Measurements from ENCODE around the gene TENT5A. TPM values are rescaled to one million over a fixed set of nuclear protein-coding genes. Genes with fewer than 3 reads are reported as not detected.
A peak's percentile ranks its signal among the peaks of the same experiment; 100 is the strongest.

Gene TENT5A
- 44.4 TPM for total RNA-seq
- long read RNA-seq, full-length matches to known transcripts, result 58 of 80 reads
- long read RNA-seq, partial matches to known transcripts, result 9 of 80 reads
- long read RNA-seq, other reads (novel, unspliced or antisense), result 13 of 80 reads

DNA sequence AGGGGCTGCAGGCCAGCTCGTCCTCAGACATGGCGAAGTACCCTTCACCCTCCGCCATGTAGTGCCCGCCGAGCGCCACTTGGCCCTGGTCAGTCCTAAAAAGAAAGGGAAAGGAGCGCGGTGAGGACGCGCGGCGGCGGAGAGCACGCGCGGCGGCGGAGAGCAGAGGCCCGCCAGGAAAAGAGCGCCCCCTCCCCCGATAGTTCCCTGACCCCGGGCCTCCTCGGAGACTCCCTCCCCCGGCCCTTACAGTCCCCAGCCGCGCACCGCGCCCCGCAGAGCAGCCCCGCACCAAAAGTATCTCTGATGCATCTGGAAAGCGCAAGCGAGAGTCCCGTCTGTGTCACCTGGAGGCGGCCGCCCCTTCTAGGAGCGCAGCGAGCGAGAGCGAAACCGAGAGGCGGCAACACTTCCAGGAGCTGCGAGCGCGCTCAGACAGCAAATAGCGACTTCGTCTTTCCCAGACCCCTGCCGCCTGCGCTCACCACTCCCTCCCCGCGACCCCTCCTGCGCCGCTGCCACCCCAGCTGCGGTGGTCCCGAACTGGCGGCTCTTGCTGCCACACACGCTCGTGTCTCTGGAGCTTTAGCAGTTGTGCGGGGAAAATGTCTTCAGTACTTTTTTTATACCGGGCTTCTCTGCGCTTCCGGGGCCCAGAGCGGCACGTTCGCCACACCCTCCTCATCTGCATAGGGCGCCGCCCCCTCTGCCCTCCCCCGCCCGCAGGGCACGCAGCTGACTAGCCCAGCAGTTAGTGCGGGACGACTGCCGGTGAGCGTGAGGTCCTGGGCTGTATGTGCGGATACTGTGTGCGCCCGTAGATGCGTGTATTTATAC is at the start of gene TENT5A:
Gene TENT5A (minus strand): TSS at position 598 of the 837 bp plus-strand sequence. CDS start 540 bp downstream, at position 58.
- no peaks in the 10 kb centered on the region for H3K9me3 ChIP-seq (replicated peaks)
- H3K4me3 ChIP-seq, result peak within 1 kb of the TSS; percentile 89
- no peaks in the 10 kb centered on the region for H3K27me3 ChIP-seq (ENCODE audit: low read depth)
- H3K27ac ChIP-seq (replicated peaks), result peak within 1 kb of the TSS; percentile 98
- intact Hi-C loops (cut with micrococcal nuclease), result no loop called here
- peaks cover 28% of the 10 kb centered on the region for H3K36me3 ChIP-seq
- peaks cover 59% of the 10 kb centered on the region for H3K4me1 ChIP-seq
- DNase-seq, result peak; percentile 95
- peak; percentile 31 for TF ChIP-seq CTCF (IDR thresholded peaks at IDR 0.05; ENCODE audit: borderline replicate concordance)

DNA sequence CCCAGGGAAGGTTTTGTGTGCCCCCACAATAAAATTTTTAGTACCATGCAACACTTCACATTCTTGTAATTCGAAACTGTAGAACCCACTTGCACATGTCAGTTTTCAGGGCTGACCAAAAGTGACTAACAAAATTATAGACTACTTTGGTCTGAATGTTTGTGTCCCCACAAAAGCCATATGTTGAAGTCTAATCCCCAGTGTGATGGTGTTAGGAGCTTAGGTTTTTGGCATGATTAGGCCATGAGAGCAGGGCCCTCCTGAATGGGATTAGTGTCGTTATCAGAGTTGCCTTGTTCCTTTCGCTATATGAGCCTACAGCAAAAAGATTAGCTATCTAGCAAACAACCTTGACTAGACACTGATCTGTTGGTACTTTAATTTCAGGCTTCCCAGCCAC is 49.0 kb upstream of the TENT5A start:
- Histone ChIP-seq H3K9me3 (replicated peaks) (no peaks in the 10 kb centered on the region), H3K36me3 (no peaks in the 10 kb centered on the region), H3K27ac (replicated peaks) (no peak overlapping the region), H3K4me1 (no peaks in the 10 kb centered on the region), H3K27me3 (ENCODE audit: low read depth) (no peaks in the 10 kb centered on the region), H3K4me3 (no peak overlapping the region)
- intact Hi-C loops (cut with micrococcal nuclease), result no loop called here
- no peak for TF ChIP-seq CTCF (IDR thresholded peaks at IDR 0.05; ENCODE audit: borderline replicate concordance)
- no peak for DNase-seq

- no peaks in the 10 kb centered on the region for H3K27me3 ChIP-seq (ENCODE audit: low read depth)
- H3K9me3 ChIP-seq (replicated peaks), result peaks cover 8% of the 10 kb centered on the region
- intact Hi-C loops (cut with micrococcal nuclease), result no loop called here
- H3K4me1 ChIP-seq, result no peaks in the 10 kb centered on the region
- no peak overlapping the region for H3K27ac ChIP-seq (replicated peaks)
- no peaks in the 10 kb centered on the region for H3K36me3 ChIP-seq
- TF ChIP-seq CTCF (IDR thresholded peaks at IDR 0.05; ENCODE audit: borderline replicate concordance), result no peak
- no peak overlapping the region for H3K4me3 ChIP-seq
- DNase-seq, result no peak
Measured at GRCh38 chr6:81800666-81801065, 48.2 kb upstream of the TENT5A start.

DNA sequence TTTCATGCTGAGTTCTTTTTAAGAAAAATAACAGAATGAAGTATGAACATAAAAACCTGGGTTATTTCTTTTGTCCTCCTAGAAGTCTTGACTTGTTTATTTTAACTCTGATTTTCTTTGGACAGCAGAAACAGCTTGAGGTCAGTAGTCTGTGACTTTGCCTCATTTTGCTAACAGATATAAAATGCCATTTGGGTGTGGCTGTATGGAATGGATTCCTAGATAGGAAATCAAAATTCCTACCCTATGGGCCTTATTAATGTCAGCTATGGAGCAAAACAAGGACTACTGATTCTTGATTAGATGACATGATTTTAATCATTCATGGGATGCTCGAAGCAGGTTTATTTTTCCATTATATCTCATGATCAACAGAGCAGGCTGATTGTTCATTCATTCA is 46.8 kb upstream of the TENT5A start:
- H3K27me3 ChIP-seq (ENCODE audit: low read depth), result no peaks in the 10 kb centered on the region
- H3K9me3 ChIP-seq (replicated peaks), result peaks cover 8% of the 10 kb centered on the region
- intact Hi-C loops (cut with micrococcal nuclease), result no loop called here
- no peak overlapping the region for H3K4me3 ChIP-seq
- H3K36me3 ChIP-seq, result no peaks in the 10 kb centered on the region
- no peak for DNase-seq
- TF ChIP-seq CTCF (IDR thresholded peaks at IDR 0.05; ENCODE audit: borderline replicate concordance), result no peak
- no peaks in the 10 kb centered on the region for H3K4me1 ChIP-seq
- no peak overlapping the region for H3K27ac ChIP-seq (replicated peaks)

DNA sequence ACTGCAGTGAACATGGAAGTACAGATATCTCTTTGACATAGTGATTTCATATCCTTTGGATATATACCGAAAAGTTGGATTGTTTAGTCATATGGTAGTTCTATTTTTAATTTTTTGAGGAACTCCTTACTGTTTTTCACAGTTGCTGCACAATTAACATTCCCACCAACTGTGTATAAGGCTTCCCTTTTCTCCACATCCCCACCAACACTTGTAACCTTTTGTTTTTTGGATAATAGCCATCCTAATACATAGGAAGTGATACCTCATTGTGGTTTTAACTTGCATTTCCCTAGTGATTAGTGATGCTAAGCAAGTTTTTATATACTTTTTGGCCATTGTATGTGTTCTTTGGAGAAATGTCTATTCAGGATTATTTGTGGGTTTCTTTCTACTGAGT is 45.1 kb upstream of the TENT5A start:
- no peaks in the 10 kb centered on the region for H3K4me1 ChIP-seq
- peaks cover 8% of the 10 kb centered on the region for H3K9me3 ChIP-seq (replicated peaks)
- intact Hi-C loops (cut with micrococcal nuclease), result no loop called here
- no peak for TF ChIP-seq CTCF (IDR thresholded peaks at IDR 0.05; ENCODE audit: borderline replicate concordance)
- no peaks in the 10 kb centered on the region for H3K27me3 ChIP-seq (ENCODE audit: low read depth)
- no peak overlapping the region for H3K4me3 ChIP-seq
- H3K36me3 ChIP-seq, result no peaks in the 10 kb centered on the region
- DNase-seq, result no peak
- H3K27ac ChIP-seq (replicated peaks), result no peak overlapping the region
